Osteoblast (primary cell): Measurements from ENCODE around the gene TGM2. TPM values are rescaled to one million over a fixed set of nuclear protein-coding genes. Genes with fewer than 3 reads are reported as not detected.
A peak's percentile ranks its signal among the peaks of the same experiment; 100 is the strongest.

Source experiments
- DNase-seq: peaks from one replicate; pipeline ENCODE4 v3.0.0; 2011; ENCODE audit warnings: low spot score, mixed read lengths; ENCODE audit not compliant: insufficient read length; ENCODE audit errors: missing footprints
- H2AFZ ChIP-seq: 2 replicates; pipeline ENCODE4 v1.6.0; 2011; ENCODE audit warnings: mild to moderate bottlenecking, low read length
- H3K27ac ChIP-seq: 2 replicates; pipeline ENCODE4 v1.5.1; 2011; ENCODE audit warnings: mild to moderate bottlenecking, low read depth, low read length, moderate library complexity
- H3K27me3 ChIP-seq: 2 replicates; pipeline ENCODE4 v1.6.0; 2012; ENCODE audit warnings: mild to moderate bottlenecking, control low read depth, inconsistent platforms, low read length, moderate library complexity; ENCODE audit not compliant: insufficient read depth
- H3K36me3 ChIP-seq: 2 replicates; pipeline ENCODE4 v1.5.1; 2011; ENCODE audit warnings: mild to moderate bottlenecking, low read length, control low read depth, moderate library complexity; ENCODE audit not compliant: insufficient read depth
- H3K4me1 ChIP-seq: 2 replicates; pipeline ENCODE4 v1.5.1; 2011; ENCODE audit warnings: mild to moderate bottlenecking, low read length, control low read depth, moderate library complexity; ENCODE audit not compliant: insufficient read depth
- H3K4me2 ChIP-seq: 2 replicates; pipeline ENCODE4 v1.6.0; 2011; ENCODE audit warnings: mild to moderate bottlenecking, low read length; ENCODE audit not compliant: insufficient read depth
- H3K4me3 ChIP-seq: fragments of 200-600 bp; sonication (generic); 3 replicates; pipeline ENCODE4 v1.5.1; 2012; ENCODE audit warnings: mild to moderate bottlenecking, low read length, inconsistent platforms; ENCODE audit not compliant: insufficient read depth
- H3K79me2 ChIP-seq: 2 replicates; pipeline ENCODE4 v1.6.0; 2012; ENCODE audit warnings: mild to moderate bottlenecking, low read length, control low read depth, inconsistent platforms; ENCODE audit not compliant: insufficient read depth
- H3K9me3 ChIP-seq: 2 replicates; pipeline ENCODE4 v1.5.1; 2011; ENCODE audit warnings: low read depth, low read length, control low read depth
- H4K20me1 ChIP-seq: 2 replicates; pipeline ENCODE4 v1.6.0; 2012; ENCODE audit warnings: mild to moderate bottlenecking, low read length, control low read depth; ENCODE audit not compliant: insufficient read depth
- total RNA-seq: library from RNA; depleted of rRNA; stranded (reverse); fragments of >200 nt; gene quantifications from 2 replicates; pipeline ENCODE4 v1.2.3, GENCODE V29; 2012
- TF ChIP-seq, protein P1 (sequence below): IDR thresholded peaks from 2 replicates; pipeline ENCODE4 v1.5.1; 2011; ENCODE audit warnings: mild to moderate bottlenecking, low read depth, low read length, moderate library complexity; ENCODE audit errors: extremely low read depth

The TGM2 gene
- total RNA-seq, 1 donor: 78.2 TPM

DNA sequence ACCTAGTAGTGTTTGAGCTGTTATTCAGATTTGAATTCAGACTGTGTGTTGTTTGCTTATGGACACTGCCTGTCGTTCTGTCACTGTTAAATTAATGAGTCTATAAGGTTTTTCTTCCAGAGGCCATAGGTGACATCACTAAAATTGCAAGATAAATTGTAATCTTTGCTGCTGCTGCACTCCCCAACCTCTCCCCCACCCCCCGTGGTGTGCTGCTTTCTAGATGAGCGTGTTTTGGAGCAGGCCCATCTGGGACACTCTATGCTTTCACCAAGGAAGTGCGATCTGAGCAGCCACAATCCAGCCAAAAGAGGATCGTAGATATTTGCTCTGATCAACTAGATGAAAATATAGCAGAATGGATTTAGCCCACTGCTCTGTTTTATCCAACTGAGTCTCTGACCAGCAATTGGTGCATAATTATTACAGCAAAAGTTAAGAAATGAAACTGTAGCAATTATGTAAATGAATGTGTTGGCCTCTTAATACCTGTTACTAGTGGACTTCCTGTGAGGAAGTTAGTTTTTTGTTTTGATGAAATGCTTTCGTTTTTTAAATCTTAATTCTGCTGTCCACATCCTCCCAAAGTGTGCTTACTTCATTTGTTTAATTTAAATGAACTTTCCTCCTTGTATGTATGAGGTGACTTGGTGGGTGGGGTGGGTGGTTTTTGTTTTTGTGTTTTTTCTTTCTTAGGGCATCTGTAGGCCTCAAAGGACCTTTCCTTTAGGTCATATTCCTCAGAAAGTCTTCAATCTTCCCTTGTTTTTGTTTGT is 73.4 kb downstream of the TGM2 start:
- peak overlapping the region; percentile 17 for H3K27ac ChIP-seq
- DNase-seq: no peak
- no peak overlapping the region for H3K4me3 ChIP-seq

DNA sequence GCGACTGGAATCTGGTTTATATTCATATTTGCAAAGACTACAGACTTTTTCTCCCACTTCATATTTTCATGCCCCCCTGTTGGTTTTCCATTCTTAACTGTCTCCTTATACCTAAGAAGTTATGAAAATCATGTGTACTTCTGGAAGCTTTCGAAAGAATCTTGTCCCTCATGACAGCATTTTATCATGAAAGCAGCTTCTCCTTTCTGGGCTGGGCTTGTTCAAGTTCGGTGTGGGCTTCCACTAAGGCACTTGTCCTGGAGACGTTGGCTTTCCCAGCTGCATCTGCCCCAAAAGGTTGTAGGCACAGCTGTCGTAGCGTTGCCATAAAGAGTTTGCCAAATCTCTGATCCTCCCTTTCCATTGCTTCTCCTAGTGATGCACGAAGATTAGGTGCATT is 75.0 kb downstream of the TGM2 start:
- Histone ChIP-seq H4K20me1 (no peaks in the 10 kb centered on the region), H3K9me3 (no peaks in the 10 kb centered on the region), H3K4me3 (no peak overlapping the region), H3K4me2 (no peak overlapping the region), H2AFZ (no peak overlapping the region), H3K36me3 (peaks cover 53% of the 10 kb centered on the region), H3K27me3 (no peaks in the 10 kb centered on the region), H3K4me1 (peaks cover 31% of the 10 kb centered on the region), H3K79me2 (peaks cover 5% of the 10 kb centered on the region), H3K27ac (no peak overlapping the region)
- no peak for DNase-seq
- TF ChIP-seq, protein P1, sequence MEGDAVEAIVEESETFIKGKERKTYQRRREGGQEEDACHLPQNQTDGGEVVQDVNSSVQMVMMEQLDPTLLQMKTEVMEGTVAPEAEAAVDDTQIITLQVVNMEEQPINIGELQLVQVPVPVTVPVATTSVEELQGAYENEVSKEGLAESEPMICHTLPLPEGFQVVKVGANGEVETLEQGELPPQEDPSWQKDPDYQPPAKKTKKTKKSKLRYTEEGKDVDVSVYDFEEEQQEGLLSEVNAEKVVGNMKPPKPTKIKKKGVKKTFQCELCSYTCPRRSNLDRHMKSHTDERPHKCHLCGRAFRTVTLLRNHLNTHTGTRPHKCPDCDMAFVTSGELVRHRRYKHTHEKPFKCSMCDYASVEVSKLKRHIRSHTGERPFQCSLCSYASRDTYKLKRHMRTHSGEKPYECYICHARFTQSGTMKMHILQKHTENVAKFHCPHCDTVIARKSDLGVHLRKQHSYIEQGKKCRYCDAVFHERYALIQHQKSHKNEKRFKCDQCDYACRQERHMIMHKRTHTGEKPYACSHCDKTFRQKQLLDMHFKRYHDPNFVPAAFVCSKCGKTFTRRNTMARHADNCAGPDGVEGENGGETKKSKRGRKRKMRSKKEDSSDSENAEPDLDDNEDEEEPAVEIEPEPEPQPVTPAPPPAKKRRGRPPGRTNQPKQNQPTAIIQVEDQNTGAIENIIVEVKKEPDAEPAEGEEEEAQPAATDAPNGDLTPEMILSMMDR: no peak

More for the DNA sequence above, 73.4 kb downstream of the TGM2 start:
- Histone ChIP-seq H3K4me2 (no peak overlapping the region), H3K27me3 (no peaks in the 10 kb centered on the region), H3K36me3 (peaks cover 38% of the 10 kb centered on the region), H4K20me1 (no peaks in the 10 kb centered on the region), H3K4me1 (peaks cover 35% of the 10 kb centered on the region), H3K9me3 (no peaks in the 10 kb centered on the region), H3K79me2 (no peaks in the 10 kb centered on the region), H2AFZ (no peak overlapping the region)
- TF ChIP-seq, protein P1: no peak

DNA sequence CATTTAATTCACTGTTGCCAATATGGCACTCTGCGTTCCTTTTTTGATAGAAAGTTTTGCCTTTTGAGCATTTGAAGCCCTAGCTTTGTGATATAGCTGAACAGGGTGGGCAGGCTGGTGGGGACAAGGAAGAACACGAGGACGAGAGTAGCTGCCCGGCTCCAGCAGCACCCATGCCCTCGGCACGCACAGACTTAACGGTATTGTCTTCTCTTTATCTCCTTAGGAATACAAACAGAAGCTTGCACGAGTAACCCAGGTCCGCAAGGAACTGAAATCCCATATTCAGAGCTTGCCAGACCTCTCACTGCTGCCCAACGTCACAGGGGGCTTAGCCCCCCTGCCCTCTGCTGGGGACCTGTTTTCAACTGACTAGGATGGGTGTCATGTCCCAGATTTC is 75.6 kb downstream of the TGM2 start:
- H3K4me3 ChIP-seq: no peak overlapping the region
- H2AFZ ChIP-seq: no peak overlapping the region
- H3K4me1 ChIP-seq: peaks cover 30% of the 10 kb centered on the region
- H3K4me2 ChIP-seq: no peak overlapping the region
- H3K27me3 ChIP-seq: no peaks in the 10 kb centered on the region
- no peak for DNase-seq
- TF ChIP-seq, protein P1: no peak
- no peaks in the 10 kb centered on the region for H4K20me1 ChIP-seq
- H3K27ac ChIP-seq: no peak overlapping the region
- H3K79me2 ChIP-seq: peaks cover 5% of the 10 kb centered on the region
- H3K36me3 ChIP-seq: peaks cover 54% of the 10 kb centered on the region
- H3K9me3 ChIP-seq: no peaks in the 10 kb centered on the region

DNA sequence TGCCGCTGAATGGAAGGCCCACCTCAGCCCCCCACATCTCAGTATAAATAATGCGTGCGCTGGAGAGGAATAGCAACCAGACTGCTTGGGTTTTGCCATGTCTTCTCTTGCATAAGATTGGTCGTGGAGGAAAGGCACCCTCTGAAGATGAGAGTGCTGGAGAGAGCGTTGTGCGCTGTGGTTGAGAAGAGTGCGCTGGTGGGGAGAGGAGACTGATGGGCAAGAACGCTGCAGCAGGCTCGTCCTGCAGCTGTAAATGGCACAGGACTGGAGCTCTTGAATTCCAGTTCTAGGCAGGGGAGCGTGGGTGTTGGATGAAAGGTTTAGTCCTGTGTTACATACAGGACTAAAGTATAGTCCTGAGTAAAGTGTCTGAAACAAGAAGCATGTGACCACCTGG is 80.0 kb downstream of the TGM2 start:
- Histone ChIP-seq H3K4me3 (no peak overlapping the region), H3K79me2 (peaks cover 28% of the 10 kb centered on the region), H4K20me1 (no peaks in the 10 kb centered on the region), H3K36me3 (peaks cover 36% of the 10 kb centered on the region), H3K27me3 (no peaks in the 10 kb centered on the region), H3K9me3 (no peaks in the 10 kb centered on the region), H3K4me2 (no peak overlapping the region), H2AFZ (no peak overlapping the region), H3K4me1 (peaks cover 21% of the 10 kb centered on the region), H3K27ac (peak overlapping the region; percentile 79)
- TF ChIP-seq, protein P1: no peak
- no peak for DNase-seq
